ENCODE measurements around the gene CCSAP. TPM values are rescaled to one million over a fixed set of nuclear protein-coding genes. Genes with fewer than 3 reads are reported as not detected.

CCSAP gene
- total RNA-seq, 1 experiment from 2014 or later: 8.5 TPM

DNA sequence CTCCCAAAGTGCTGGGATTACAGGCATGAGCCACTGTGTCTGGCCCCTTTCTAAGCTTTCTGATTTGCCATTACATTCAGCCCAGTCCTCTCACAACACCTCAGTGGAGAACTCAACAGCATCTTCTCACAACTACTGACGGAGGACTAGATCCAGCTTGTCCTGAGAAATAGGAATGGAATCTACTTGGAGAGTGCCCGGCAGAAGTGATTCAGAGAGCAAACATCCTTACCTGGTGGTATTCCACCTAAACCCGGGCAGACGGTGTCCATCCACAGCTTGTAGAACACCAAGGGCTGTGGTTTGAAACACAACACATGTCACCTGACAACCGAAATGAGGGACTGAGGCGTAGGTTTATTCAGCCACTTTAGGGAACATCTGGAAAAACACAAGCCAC is 28.8 kb upstream of the CCSAP start:
- H4K20me1 ChIP-seq (ENCODE audit: control insufficient read depth, insufficient read depth, insufficient read length): no peaks in the 10 kb centered on the region
- no peaks in the 10 kb centered on the region for H3K79me1 ChIP-seq (ENCODE audit: insufficient read depth, low read depth, low read length, poor library complexity, severe bottlenecking)
- H3K18ac ChIP-seq (ENCODE audit: insufficient read length, low read depth, low read length): no peak overlapping the region
- no CpG with 5 or more reads among the region's 6 CpGs for WGBS (ENCODE audit: extremely low coverage, insufficient read length, low lambda C conversion rate)
- no peak overlapping the region for H2BK120ac ChIP-seq (ENCODE audit: low read depth, low read length, poor library complexity, severe bottlenecking)
- H3K27me3 Mint-ChIP-seq (ENCODE audit: low read depth): no peaks in the 10 kb centered on the region; the same call in none of the 2 replicates
- no peak overlapping the region for H3K14ac ChIP-seq (ENCODE audit: insufficient read depth, low read length)
- no peak overlapping the region for H3K9ac ChIP-seq (ENCODE audit: extremely low read depth, insufficient read length, low read length)
- no peak overlapping the region for H4K5ac ChIP-seq (ENCODE audit: insufficient read length, low read depth, low read length)
- no peak overlapping the region for H2BK5ac ChIP-seq (ENCODE audit: insufficient read length, low read length)
- TF ChIP-seq CTCF (conservative IDR thresholded peaks at IDR 0.05): no peak
- H3K4me3 Mint-ChIP-seq: no peak overlapping the region
- H3K36me3 Mint-ChIP-seq (ENCODE audit: insufficient read depth in 1 of 3, low read depth in 3 of 3): no peaks in the 10 kb centered on the region; a peak in 2 of 7 replicates
- no peak overlapping the region for H4K91ac ChIP-seq (ENCODE audit: insufficient read length, low read depth, low read length)
- no peak for DNase-seq
- no peaks in the 10 kb centered on the region for H3K27me3 ChIP-seq (ENCODE audit: insufficient read depth, low read length)
- no peak overlapping the region for H3K4me2 ChIP-seq (ENCODE audit: insufficient read depth, insufficient read length, low read length)
- H3K56ac ChIP-seq (ENCODE audit: insufficient read length, low read depth, low read length): no peak overlapping the region
- no peak overlapping the region for H3K23ac ChIP-seq (ENCODE audit: insufficient read length, low read depth, low read length)
- no peaks in the 10 kb centered on the region for H3K9me3 Mint-ChIP-seq
- no peaks in the 10 kb centered on the region; a peak in 1 of 4 replicates for H3K4me1 Mint-ChIP-seq
- H3K27ac Mint-ChIP-seq: no peak overlapping the region; a peak in 1 of 7 replicates
- no peak overlapping the region for H2BK20ac ChIP-seq (ENCODE audit: low read depth, low read length, poor library complexity, severe bottlenecking)
- no peak overlapping the region for H2AFZ ChIP-seq (ENCODE audit: low read length)
- H3K9me3 ChIP-seq (ENCODE audit: control insufficient read depth, low read depth, low read length): no peaks in the 10 kb centered on the region
- H3T11ph ChIP-seq (ENCODE audit: low read length): no peak overlapping the region
- no peaks in the 10 kb centered on the region for H3K23me2 ChIP-seq (ENCODE audit: insufficient read length, low read depth, low read length, poor library complexity, severe bottlenecking)
- no peak overlapping the region for H2BK15ac ChIP-seq (ENCODE audit: low read depth, low read length)
- no peak overlapping the region for H4K8ac ChIP-seq (replicated peaks; ENCODE audit: insufficient read length, low read depth, low read length)
- no peaks in the 10 kb centered on the region for H3K4me1 ChIP-seq (ENCODE audit: insufficient read depth, low read length)
- no peak overlapping the region for H3K27ac ChIP-seq (ENCODE audit: insufficient read length, low read depth, low read length)
- H2BK12ac ChIP-seq (ENCODE audit: insufficient read length, low read depth, low read length): no peak overlapping the region
- H3K4ac ChIP-seq (ENCODE audit: low read depth, low read length): no peak overlapping the region
- no peaks in the 10 kb centered on the region for H3K79me2 ChIP-seq (ENCODE audit: insufficient read depth, low read length)
- no peak overlapping the region for H2AK5ac ChIP-seq (ENCODE audit: insufficient read length, low read length)
